ENCODE data around the gene USP35. TPM values are rescaled to one million over a fixed set of nuclear protein-coding genes. Genes with fewer than 3 reads are reported as not detected.

The USP35 gene
- total RNA-seq, 1 experiment from 2014 or later = 11.8 TPM

GRCh38 chr11:78251083-78251775 is 62.5 kb downstream of the USP35 start:
- in situ Hi-C loops (cut with HindIII; ENCODE audit: low pct_unique_long_range_greater_than_20kb, low sequenced_read_pairs) = no loop called here
- intact Hi-C loops (cut with micrococcal nuclease; ENCODE audit: unreplicated experiment) = no loop called here
- DNase-seq (ENCODE audit: low read depth, low spot score) (no peak), ATAC-seq (no peak)
- no peaks in the 10 kb centered on the region for H3K4me1 ChIP-seq (ENCODE audit: control insufficient read depth, insufficient read depth, low read length)
- H3K4me3 ChIP-seq (ENCODE audit: low read depth in 2 of 2, low read length in 2 of 2) = no peak overlapping the region
- no TSS peak for BruUV-seq (replicated peaks)
- no peaks in the 10 kb centered on the region for H3K36me3 ChIP-seq (ENCODE audit: control insufficient read depth, insufficient read depth, low read length)
- ChIA-PET CTCF (interaction anchor here (0.5 kb wide), 1 partner anchor 12 kb away, joined by 3 read pairs; no protein-coding TSS in a partner anchor), POLR2A (interaction anchor here (0.6 kb wide), 1 partner anchor 22 kb away, joined by 3 read pairs; no protein-coding TSS in a partner anchor)
- no peak overlapping the region for H3K27ac ChIP-seq (ENCODE audit: low read length)
- H3K9me3 ChIP-seq (ENCODE audit: control insufficient read depth, insufficient read depth, low read depth, low read length) = no peaks in the 10 kb centered on the region
- TF ChIP-seq CTCF (IDR thresholded peaks at IDR 0.05) (no peak), REST (IDR thresholded peaks at IDR 0.05; ENCODE audit: insufficient read depth in 1 of 2, low read depth in 2 of 2, low read length in 1 of 2) (no peak), POLR2AphosphoS5 (IDR thresholded peaks at IDR 0.05; ENCODE audit: low read depth, low read length) (no peak), TCF7L2 (IDR thresholded peaks at IDR 0.05; ENCODE audit: low read depth, low read length) (no peak), SIN3A (IDR thresholded peaks at IDR 0.05; ENCODE audit: borderline replicate concordance, insufficient read depth, low read depth, low read length) (no peak)
- no peaks in the 10 kb centered on the region for H3K27me3 ChIP-seq (ENCODE audit: control insufficient read depth, insufficient read depth, low read length)

GRCh38 chr11:78253797-78254196 is 65.1 kb downstream of the USP35 start:
- ATAC-seq (no peak), DNase-seq (ENCODE audit: low read depth, low spot score) (no peak)
- no peak for TF ChIP-seq TCF7L2 (IDR thresholded peaks at IDR 0.05; ENCODE audit: low read depth, low read length)
- TF ChIP-seq POLR2AphosphoS5 (IDR thresholded peaks at IDR 0.05; ENCODE audit: low read depth, low read length) = no peak
- no peak for TF ChIP-seq CTCF (IDR thresholded peaks at IDR 0.05)

More at GRCh38 chr11:78253797-78254196, 65.1 kb downstream of the USP35 start:
- ChIA-PET POLR2A (no interaction called here), CTCF (no interaction called here)
- no peak overlapping the region for H3K4me3 ChIP-seq (ENCODE audit: low read depth in 2 of 2, low read length in 2 of 2)
- no peaks in the 10 kb centered on the region for H3K27me3 ChIP-seq (ENCODE audit: control insufficient read depth, insufficient read depth, low read length)
- BruUV-seq (replicated peaks) = no TSS peak
- no peak overlapping the region for H3K27ac ChIP-seq (ENCODE audit: low read length)
- H3K4me1 ChIP-seq (ENCODE audit: control insufficient read depth, insufficient read depth, low read length) = no peaks in the 10 kb centered on the region
- intact Hi-C loops (cut with micrococcal nuclease; ENCODE audit: unreplicated experiment) = no loop called here
- H3K36me3 ChIP-seq (ENCODE audit: control insufficient read depth, insufficient read depth, low read length) = no peaks in the 10 kb centered on the region
- H3K9me3 ChIP-seq (ENCODE audit: control insufficient read depth, insufficient read depth, low read depth, low read length) = no peaks in the 10 kb centered on the region
- in situ Hi-C loops (cut with HindIII; ENCODE audit: low pct_unique_long_range_greater_than_20kb, low sequenced_read_pairs) = no loop called here

Data from Panc1 (cell line).